MM.1S (cell line): ENCODE results near the gene TSPAN32.

Experiments
- EZH2 ChIP-seq: fragments of 300-600 bp; sonication (generic); optimal IDR thresholded peaks from 2 replicates; pipeline ENCODE3; 2017; ENCODE audit warnings: low read depth, mild to moderate bottlenecking, antibody characterized with exemption, low read length, mixed read lengths
- EZH2phosphoT487 ChIP-seq: fragments of 300-600 bp; sonication (generic); IDR thresholded peaks from 2 replicates; pipeline ENCODE4 v1.6.1; 2018; ENCODE audit warnings: antibody characterized with exemption, low read length
- TF ChIP-seq, protein P1 (sequence below): fragments of 300-600 bp; sonication (generic); IDR thresholded peaks from 2 replicates; pipeline ENCODE4 v1.5.1; 2016; ENCODE audit warnings: antibody characterized with exemption, low read length, mixed read lengths

DNA sequence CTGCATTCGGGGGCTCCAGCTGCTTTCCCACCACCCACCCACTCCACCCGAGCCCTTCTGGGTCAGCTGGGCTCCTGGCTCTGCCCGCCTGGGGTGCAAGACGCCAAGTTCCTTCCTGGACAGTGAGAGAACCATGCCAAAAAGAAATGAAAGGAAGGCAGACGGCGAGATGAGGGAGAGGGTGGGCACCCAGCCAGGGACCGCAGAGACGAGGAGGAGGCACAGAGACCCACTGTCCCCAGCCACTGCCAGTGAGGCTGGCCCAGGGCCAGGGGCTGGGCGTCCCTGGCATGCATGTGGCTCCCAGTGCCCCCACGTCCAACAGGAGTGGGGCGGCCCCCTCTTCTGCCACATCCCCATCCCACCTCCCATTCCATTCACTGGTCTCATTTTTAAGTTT, 64.5 kb downstream of the TSPAN32 start:
- TF ChIP-seq, protein P1, sequence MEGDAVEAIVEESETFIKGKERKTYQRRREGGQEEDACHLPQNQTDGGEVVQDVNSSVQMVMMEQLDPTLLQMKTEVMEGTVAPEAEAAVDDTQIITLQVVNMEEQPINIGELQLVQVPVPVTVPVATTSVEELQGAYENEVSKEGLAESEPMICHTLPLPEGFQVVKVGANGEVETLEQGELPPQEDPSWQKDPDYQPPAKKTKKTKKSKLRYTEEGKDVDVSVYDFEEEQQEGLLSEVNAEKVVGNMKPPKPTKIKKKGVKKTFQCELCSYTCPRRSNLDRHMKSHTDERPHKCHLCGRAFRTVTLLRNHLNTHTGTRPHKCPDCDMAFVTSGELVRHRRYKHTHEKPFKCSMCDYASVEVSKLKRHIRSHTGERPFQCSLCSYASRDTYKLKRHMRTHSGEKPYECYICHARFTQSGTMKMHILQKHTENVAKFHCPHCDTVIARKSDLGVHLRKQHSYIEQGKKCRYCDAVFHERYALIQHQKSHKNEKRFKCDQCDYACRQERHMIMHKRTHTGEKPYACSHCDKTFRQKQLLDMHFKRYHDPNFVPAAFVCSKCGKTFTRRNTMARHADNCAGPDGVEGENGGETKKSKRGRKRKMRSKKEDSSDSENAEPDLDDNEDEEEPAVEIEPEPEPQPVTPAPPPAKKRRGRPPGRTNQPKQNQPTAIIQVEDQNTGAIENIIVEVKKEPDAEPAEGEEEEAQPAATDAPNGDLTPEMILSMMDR: no peak
- TF ChIP-seq EZH2 (no peak), EZH2phosphoT487 (no peak)
